ENCODE results near the gene HLA-DQB2.

DNA sequence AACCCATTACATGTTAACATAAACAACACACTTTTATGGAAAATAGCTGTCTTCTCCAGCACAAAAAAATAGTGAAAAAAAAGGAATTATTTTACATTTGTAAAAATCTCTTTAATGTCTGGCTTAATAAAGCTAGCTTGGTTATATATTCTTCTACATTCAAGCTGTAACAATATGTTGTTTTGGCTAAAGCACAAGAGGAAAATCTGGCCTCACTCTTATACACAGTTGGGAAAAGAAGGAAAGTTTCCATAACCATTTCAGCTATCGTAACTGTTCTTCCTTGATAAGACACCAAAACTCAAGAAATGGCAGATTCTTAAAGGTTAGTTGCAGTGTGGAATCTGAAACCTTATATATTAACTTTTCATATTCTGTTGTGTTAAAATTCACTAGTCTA, 45.8 kb upstream of the HLA-DQB2 start:
- TF ChIP-seq POLR2A (IDR thresholded peaks at IDR 0.05; ENCODE audit: low read length) (no peak), GATA1 (IDR thresholded peaks at IDR 0.05; ENCODE audit: low read depth, low read length) (no peak)

Data from erythroblast (primary cell).